NCI-H146 treated with DMSO at 0.1 percent for 48 hours (cell line): ENCODE results near the gene APBB2.
"Not testable (repeated sequence)": the region's sequence is repeated elsewhere in the genome, so short reads cannot be mapped to it uniquely, and the experiment has no call there.

Source experiments
- DNase-seq: peaks from one replicate; lab custom pipeline; 2025; ENCODE audit not compliant: unreplicated experiment; lab: John Stamatoyannopoulos, UW

Gene APBB2

DNA sequence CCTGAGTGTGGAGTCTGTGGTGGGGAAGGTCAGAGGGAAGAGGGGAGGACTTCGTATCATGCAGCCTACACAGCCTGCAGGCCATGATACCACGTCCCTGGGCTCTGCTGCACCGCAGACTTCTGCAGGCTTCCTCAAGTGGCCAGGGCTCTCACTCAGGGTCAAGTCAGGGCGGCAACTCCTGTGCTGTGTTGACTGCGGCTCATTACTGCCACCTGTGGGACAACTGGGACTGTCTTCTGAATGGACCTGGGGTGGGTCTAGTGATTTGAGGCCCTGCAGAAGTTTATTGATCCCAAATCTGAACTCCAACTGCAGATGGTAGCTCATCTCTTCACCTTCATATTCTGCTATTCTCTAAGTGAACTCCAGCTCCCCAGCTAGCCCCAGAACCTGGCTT lies 297.5 kb downstream of the APBB2 start:
- DNase-seq, result peak; percentile 0

DNA sequence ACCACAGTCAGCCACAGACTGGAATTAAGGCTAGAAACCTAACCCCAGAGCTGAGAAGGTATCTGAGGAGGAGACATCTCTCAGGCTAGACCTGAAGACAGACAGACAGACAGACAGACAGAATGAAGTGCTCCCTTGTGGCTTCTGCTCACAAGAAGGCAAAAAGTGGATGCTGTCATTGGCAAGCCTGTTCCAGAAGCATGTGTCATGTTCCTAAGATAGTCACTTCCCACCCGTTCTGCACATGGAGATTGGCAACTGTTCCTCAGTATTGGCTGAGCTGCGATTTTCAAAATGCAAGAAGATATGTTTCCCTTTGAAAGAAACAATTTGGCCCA lies 298.2 kb downstream of the APBB2 start:
- no peak for DNase-seq

- no peak for DNase-seq
Observed at GRCh38 chr4:40915318-40916217, 298.8 kb downstream of the APBB2 start.

DNA sequence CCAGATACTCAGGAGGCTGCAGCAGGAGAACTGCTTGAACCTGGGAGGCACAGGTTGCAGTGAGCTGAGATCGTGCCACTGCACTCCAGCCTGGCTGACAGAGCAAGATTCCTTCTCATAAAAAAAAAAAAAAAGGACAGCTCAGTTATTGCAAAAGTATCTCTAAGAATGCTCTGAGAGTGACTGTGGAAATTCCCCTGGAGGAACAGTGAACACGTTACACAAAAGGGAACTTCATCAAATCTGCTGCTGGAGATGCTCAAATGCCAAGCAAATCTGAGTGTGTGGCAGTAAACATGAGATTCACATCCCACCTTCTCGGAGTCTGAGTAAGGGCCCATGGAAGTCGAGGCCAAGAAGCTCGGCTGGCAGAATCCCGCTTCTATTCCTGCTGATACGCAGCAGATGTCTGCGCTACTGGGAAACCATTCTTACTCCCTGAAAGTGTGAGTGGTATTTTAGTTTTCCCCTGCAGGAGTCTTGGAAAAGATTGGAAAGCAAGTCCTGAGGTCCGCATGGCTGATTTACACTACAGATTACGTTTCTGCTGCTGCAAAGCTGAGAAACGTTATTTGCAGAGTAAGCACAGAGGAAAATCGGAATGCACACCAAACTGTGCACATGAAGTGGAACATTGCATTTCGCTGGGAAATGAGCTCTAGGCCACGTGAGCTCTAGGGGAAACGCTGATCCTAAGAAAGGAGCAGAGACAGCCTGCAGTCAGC lies 301.7 kb downstream of the APBB2 start:
- no peak for DNase-seq

DNA sequence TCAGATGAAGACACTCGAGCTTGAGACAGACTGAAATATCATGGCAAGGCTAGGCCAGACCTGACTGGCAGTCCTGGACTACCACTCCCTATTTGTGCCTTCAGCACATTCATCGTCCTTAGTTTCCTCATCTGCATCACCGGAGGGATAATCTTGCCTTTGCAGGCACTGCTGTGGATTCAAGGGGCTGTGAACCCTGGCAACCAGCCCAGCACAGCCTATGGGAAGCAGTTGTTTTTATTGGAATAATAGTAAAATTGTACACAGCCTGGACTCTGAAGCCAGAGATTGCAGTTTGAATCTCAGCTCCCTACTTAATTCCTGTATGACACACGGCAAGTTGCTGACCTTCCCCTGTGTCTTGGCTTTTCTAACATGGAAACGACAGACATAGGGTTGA lies 303.6 kb downstream of the APBB2 start:
- DNase-seq, result no peak

DNA sequence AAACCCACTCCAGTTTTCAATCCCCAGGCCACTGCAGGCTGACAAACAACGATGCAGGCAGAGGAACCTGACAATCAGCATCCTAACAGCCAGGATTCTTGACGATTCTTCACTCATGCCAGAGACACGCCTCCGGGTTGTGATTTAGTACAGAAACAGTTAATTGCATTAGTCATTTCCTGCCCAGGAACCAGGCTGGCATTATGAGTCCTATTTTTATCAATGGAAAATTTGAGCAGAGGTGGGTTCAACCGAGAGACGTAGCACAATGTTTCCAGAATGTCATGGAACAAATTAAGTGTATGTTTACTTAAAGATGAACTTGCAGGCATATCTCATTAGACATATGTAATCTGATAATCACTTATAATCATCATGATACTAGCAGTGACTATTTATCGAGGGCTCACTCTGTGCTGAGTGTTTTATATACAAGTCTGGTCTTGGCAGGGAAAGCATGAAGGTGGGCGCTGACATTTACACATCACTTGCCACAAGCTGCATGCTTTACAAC lies 304.9 kb downstream of the APBB2 start:
- no peak for DNase-seq

GRCh38 chr4:40908702-40909362 lies 305.5 kb downstream of the APBB2 start:
- peak; percentile 6 for DNase-seq

- DNase-seq, result no peak
Observed at GRCh38 chr4:40908297-40908696, 306.0 kb downstream of the APBB2 start.

DNA sequence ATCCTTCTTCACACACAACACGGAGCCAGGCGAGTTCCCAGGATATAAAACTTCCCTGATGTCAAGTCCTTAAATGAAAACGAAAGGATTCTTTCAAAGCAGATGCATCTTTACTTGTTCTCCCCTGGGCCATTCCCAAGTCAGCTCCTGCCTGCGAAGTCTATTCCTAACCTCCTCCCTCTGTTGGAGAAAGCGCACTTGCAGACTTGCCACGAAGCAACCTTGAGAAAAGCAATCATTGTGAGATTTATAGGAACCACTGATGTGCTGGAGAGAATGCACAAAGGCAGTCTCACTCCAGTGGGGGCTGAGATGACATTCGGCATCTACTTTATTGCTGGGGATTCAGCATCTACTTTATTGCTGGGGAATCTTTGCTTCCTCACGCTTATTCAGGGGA lies 308.9 kb downstream of the APBB2 start:
- DNase-seq, result no peak

GRCh38 chr4:40900531-40900930 lies 313.8 kb downstream of the APBB2 start:
- not testable (repeated sequence) for DNase-seq

- peak; percentile 45 for DNase-seq
Observed at GRCh38 chr4:40897557-40898203, 316.7 kb downstream of the APBB2 start.

DNA sequence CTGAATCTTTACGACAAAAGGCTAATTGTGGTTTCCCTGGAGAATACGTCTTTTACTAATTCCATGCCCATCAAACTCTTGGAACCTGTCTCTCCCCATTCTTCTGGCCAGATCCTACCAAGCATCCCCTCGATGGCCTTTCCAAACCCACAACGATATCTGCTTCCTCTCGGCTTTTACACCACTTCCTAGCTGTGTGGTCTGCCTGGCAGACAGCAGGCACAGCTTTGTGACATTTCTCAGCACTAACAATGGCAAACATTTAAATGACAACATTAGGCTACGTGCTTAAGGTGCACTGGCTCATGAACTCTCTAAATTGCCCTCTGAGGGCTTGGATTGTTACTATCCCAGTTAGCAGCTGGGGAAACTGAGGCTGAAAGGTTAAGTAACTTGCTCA lies 323.6 kb downstream of the APBB2 start:
- no peak for DNase-seq

DNA sequence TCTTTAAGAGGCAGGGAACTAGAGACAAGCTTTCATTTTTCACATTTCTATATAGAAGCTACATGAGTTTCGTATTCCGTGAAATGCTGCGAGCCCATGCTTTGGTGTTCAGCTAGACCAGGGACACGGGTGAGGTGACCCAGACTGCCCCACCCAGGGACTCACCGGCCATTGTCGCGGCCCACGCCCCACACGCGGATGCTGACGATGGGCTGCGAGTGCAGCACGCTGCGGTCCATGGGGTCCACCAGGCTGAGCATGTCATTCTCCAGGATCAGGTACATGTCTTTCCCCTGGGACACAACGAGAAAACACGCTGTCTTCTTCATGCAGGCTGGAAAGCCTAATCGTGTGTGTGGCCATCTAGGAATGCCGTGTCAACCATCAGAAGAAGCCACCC lies 324.1 kb downstream of the APBB2 start:
- DNase-seq, result no peak

- DNase-seq, result no peak
Observed at GRCh38 chr4:40888933-40889332, 325.4 kb downstream of the APBB2 start.

DNA sequence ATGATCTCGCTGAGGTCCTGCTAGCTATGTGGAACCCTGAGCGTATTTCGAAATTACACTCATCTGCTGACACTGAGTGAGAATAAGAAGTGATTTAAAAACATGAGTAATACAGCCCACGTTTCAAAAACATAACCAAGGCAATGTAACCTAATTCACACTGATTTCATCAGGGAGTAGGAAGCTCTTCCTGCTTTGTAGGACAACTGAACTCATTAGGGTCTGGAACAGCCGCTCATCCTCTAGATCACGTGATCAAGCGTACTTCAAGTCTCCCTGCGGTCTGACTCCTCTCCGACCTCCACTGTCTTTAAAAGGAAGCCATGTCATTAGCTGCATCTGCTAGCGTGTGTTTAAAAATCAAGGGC lies 326.6 kb downstream of the APBB2 start:
- no peak for DNase-seq

GRCh38 chr4:40886931-40887763 lies 327.2 kb downstream of the APBB2 start:
- DNase-seq, result no peak

DNA sequence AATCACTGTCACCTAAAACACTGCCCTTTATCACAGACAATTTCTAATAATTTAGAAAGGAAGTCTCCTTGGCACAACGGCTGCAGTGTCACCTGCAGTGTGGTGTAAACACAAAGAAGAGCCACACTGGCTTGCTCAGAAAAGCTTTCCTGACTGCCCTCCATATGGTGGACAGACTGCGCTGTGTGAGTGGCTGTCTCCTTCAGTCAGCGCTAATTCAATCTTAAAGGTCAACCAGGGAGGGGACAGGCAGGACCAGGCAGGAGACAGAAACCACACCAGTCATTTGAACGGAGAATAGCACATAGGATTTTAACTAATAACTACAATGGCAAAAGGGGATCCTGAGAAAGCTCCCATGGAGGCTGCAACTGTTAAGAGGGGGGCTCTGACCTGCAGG lies 332.5 kb downstream of the APBB2 start:
- DNase-seq, result no peak

GRCh38 chr4:40881096-40881495 lies 333.2 kb downstream of the APBB2 start:
- DNase-seq, result no peak

DNA sequence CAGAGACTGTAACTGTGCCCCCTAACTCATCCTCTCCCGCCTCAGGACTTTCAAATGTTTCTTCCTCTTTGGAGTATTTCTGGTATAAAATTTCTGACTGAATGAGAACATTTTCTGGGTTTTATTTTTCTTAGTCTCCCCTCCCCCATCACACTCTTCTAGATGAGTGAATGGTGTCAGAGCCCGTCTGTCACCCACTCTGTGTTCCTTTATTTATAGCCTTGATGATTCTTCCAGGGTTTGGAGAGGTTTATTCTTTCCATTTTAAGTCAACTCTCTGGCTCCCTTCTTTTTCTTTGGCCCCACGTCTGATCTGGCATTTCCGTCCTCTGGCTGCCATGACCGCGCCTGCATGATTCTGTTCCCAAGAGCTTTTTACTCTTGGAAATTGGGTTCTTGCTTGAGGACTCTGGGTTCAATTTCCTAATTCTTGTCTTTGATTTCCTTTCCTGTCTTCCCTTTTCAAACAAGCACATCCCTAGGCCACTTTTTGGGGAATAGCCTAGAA lies 335.7 kb downstream of the APBB2 start:
- no peak for DNase-seq

DNA sequence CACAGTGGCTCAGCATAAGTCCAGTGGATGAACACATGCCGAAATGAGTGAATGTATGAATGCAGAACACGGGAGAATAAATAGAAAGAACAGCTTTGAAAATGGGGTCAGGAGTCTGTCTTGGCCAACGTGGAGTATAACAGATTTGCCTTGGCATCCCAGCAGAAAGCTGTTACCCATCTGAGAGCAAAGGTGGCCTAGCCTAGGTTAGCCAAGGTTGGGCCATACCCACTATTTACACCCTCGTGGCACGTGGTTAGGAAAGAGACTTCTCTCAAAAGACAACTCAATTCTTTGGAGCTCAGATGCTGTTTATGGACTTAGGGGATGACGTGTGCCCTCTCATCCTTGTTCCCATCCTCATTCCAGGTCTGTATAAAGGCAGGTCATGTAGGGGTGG lies 337.3 kb downstream of the APBB2 start:
- DNase-seq, result no peak
